ENCODE results near the gene IL25. TPM values are rescaled to one million over a fixed set of nuclear protein-coding genes. Genes with fewer than 3 reads are reported as not detected.

Gene IL25
- polyA plus RNA-seq, 1 of the 3 experiments (the other 2 are of a cell fraction), result not detected

DNA sequence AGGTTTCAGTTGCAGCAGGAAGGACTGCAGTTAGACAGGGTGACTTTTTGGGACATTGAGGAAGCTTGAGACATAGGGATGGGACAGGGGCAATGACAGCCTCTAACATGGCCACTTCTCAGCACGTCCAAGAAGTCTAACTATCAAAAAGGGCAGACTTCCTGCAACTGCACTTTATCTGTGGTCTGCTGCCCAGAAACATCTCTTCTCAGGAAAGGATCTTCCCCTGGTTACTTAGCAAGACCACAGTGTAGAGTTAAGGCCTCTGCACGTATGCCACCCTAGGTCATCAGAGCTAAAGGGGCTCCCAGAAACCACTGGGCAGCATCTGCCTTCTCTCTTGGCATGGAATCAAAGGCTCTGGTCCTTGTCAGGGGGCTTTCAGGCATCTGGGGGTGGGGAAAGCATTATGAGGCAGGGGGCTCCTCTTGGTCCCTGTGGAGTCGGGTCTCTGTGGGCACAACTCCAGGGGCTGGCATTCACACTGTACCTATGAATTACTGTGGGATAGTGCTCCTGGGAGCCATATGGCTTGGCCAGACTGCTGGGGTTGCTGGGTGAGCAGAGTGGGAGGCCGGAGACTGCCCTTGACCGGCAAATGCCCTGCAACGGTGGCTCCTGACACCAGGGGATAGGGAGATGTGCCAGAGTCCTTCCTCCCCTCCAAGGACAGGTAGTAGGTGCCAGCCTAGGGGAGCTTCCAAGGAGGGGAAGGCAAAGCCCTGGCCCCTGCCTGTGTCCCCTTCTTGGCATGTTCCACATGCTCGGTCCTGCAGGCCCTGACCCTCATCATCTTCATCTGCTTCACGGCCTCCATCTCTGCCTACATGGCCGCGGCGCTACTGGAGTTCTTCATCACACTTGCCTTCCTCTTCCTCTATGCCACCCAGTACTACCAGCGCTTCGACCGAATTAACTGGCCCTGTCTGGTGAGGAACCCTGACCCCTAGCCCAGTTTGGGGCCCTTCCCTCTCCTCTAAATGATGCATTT, 5.3 kb downstream of the IL25 start:
- H3F3A ChIP-seq (replicated peaks; ENCODE audit: insufficient read depth), result no peaks in the 10 kb centered on the region
- H3K9me2 ChIP-seq, result no peaks in the 10 kb centered on the region
- H3K4me3 ChIP-seq (ENCODE audit: low read depth in 2 of 2, low read length in 1 of 2), result no peak overlapping the region
- WGBS (ENCODE audit: low lambda C conversion rate), result 70% methylated on average over 12 of the region's 14 CpGs
- no peaks in the 10 kb centered on the region; the same call in none of the 2 replicates for H3K27me3 ChIP-seq (ENCODE audit: insufficient read depth)
- no peaks in the 10 kb centered on the region for H3K36me3 ChIP-seq (replicated peaks in 1 of 2; ENCODE audit: control insufficient read depth in 1 of 2, insufficient read depth in 2 of 2, low read length in 1 of 2)
- no peak for DNase-seq
- H3K79me2 ChIP-seq (ENCODE audit: insufficient read depth), result no peaks in the 10 kb centered on the region
- no peak overlapping the region for H3K27ac ChIP-seq (ENCODE audit: low read depth in 2 of 2, low read length in 1 of 2)
- no peak overlapping the region for H3K9ac ChIP-seq
- H4K20me1 ChIP-seq (ENCODE audit: insufficient read depth), result no peaks in the 10 kb centered on the region
- POLR2A ChIA-PET, result interaction anchor here (0.6 to 1.7 kb wide), 2 partner anchors 12 to 56 kb away, joined by 3 to 5 read pairs; no protein-coding TSS in a partner anchor
- no peak for TF ChIP-seq RCOR1 (IDR thresholded peaks at IDR 0.05; ENCODE audit: low read length)
- no peak for TF ChIP-seq MXI1 (IDR thresholded peaks at IDR 0.05; ENCODE audit: low read depth, low read length)
- no peak for TF ChIP-seq TEAD4 (IDR thresholded peaks at IDR 0.05; ENCODE audit: borderline replicate concordance, insufficient read depth)
- TF ChIP-seq MEF2A (IDR thresholded peaks at IDR 0.05; ENCODE audit: borderline replicate concordance, low read depth), result no peak
- no peak for TF ChIP-seq NRF1 (IDR thresholded peaks at IDR 0.05; ENCODE audit: low read depth, low read length)
- TF ChIP-seq TCF12 (IDR thresholded peaks at IDR 0.05), result no peak
- TF ChIP-seq IRF3 (IDR thresholded peaks at IDR 0.05; ENCODE audit: low read depth, low read length), result no peak
- no peak for TF ChIP-seq SMC3 (IDR thresholded peaks at IDR 0.05; ENCODE audit: low read depth, low read length)
- no peak overlapping the region for H2AFZ ChIP-seq (ENCODE audit: low read depth)
- H3K9me3 ChIP-seq, result no peaks in the 10 kb centered on the region
- H3K4me1 ChIP-seq (ENCODE audit: control insufficient read depth in 1 of 2, insufficient read depth in 2 of 2, low read depth in 1 of 2, low read length in 1 of 2), result peaks cover 0 to 3% of the 10 kb centered on the region in 2 experiments; a peak in 1 of 4 replicates
- H3K4me2 ChIP-seq, result no peak overlapping the region
- CTCF ChIA-PET, result interaction anchor here (0.8 to 8.2 kb wide), 7 partner anchors 13 to 258 kb away, joined by 3 to 179 read pairs (median 19); partner anchors contain the start of gene PABPN1

DNA sequence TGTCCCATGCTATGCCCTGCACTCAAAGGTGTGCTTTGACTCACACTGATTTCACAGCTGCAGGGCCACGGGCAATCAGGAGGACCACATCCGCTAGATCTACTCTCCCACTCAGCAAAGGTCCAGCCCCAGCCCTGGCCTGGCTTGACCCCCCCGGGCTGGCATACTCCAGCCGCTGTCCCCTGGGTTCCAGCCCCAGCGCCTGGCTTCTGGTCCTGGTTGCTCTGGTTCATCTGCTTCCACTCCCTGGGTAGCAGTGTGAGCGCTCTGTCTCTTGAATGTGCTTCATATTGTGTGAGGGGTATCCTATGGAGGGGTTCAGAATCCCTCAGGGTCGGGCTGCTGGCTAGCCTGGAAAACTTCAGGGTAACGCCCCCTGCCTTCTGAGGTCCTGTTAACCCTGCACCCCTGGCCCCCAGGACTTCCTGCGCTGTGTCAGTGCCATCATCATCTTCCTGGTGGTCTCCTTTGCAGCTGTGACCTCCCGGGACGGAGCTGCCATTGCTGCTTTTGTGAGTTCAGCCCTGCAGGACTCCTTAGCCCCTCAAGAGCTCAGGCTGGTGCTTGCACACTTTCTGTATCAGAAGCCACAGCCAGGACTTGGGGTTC, 6.1 kb downstream of the IL25 start:
- no peak overlapping the region for H2AFZ ChIP-seq (ENCODE audit: low read depth)
- no peaks in the 10 kb centered on the region for H3K36me3 ChIP-seq (replicated peaks in 1 of 2; ENCODE audit: control insufficient read depth in 1 of 2, insufficient read depth in 2 of 2, low read length in 1 of 2)
- ChIA-PET POLR2A (interaction anchor here (1.7 kb wide), 2 partner anchors 13 to 52 kb away, joined by 5 to 6 read pairs; no protein-coding TSS in a partner anchor), CTCF (interaction anchor here (0.8 to 8.2 kb wide), 16 partner anchors 11 to 114 kb away, joined by 3 to 179 read pairs (median 10); partner anchors contain the start of genes EFS, PABPN1 and SLC22A17)
- TF ChIP-seq RCOR1 (IDR thresholded peaks at IDR 0.05; ENCODE audit: low read length) (no peak), FOXM1 (IDR thresholded peaks at IDR 0.05; ENCODE audit: low read depth) (no peak), SMC3 (IDR thresholded peaks at IDR 0.05; ENCODE audit: low read depth, low read length) (no peak), GATA2 (CRISPR knock-in tag; IDR thresholded peaks at IDR 0.05) (no peak), GABPA (IDR thresholded peaks at IDR 0.05; ENCODE audit: low read depth) (no peak), JUND (IDR thresholded peaks at IDR 0.05) (no peak), REST (IDR thresholded peaks at IDR 0.05; ENCODE audit: low read depth, low read length) (no peak), FOXJ3 (CRISPR knock-in tag; IDR thresholded peaks at IDR 0.05) (no peak), TAF1 (IDR thresholded peaks at IDR 0.05; ENCODE audit: borderline replicate concordance, low read depth, low read length) (no peak), YY1 (IDR thresholded peaks at IDR 0.05; ENCODE audit: low read depth) (no peak)
- no peaks in the 10 kb centered on the region for H4K20me1 ChIP-seq (ENCODE audit: insufficient read depth)
- no peaks in the 10 kb centered on the region for H3K9me2 ChIP-seq
- no peak for DNase-seq
- no peaks in the 10 kb centered on the region for H3K79me2 ChIP-seq (ENCODE audit: insufficient read depth)
- H3K9me3 ChIP-seq, result no peaks in the 10 kb centered on the region
- no peaks in the 10 kb centered on the region for H3F3A ChIP-seq (replicated peaks; ENCODE audit: insufficient read depth)
- H3K4me1 ChIP-seq (ENCODE audit: control insufficient read depth in 1 of 2, insufficient read depth in 2 of 2, low read depth in 1 of 2, low read length in 1 of 2), result peaks cover 0 to 3% of the 10 kb centered on the region in 2 experiments; a peak in 1 of 4 replicates
- 64% methylated on average over 7 of the region's 11 CpGs for WGBS (ENCODE audit: low lambda C conversion rate)
- no peak overlapping the region for H3K27ac ChIP-seq (ENCODE audit: low read depth in 2 of 2, low read length in 1 of 2)
- no peak overlapping the region for H3K4me3 ChIP-seq (ENCODE audit: low read depth in 2 of 2, low read length in 1 of 2)
- no peak overlapping the region for H3K9ac ChIP-seq
- H3K27me3 ChIP-seq (ENCODE audit: insufficient read depth), result no peaks in the 10 kb centered on the region; the same call in none of the 2 replicates
- H3K4me2 ChIP-seq, result no peak overlapping the region
